Naive B cell (primary cell): ENCODE results near the gene MAEL. TPM values are rescaled to one million over a fixed set of nuclear protein-coding genes. Genes with fewer than 3 reads are reported as not detected.

ENCODE experiments used
- ATAC-seq, 2 donors: fragments of 150-1000 bp; cut with Tn5 transposase; 2 replicates each; pipeline ENCODE4 v1.10.0; 2021; ENCODE audit warnings: low read depth in 2 of 2, mild to moderate bottlenecking in 2 of 2, moderate library complexity in 2 of 2
- DNase-seq: peaks from one replicate; pipeline ENCODE4 v3.0.0; 2022
- H3K27ac Mint-ChIP-seq, 6 donors: one replicate each; pipeline ENCODE4 v1.8.0; 2020 to 2022; ENCODE audit warnings: mild to moderate bottlenecking in 6 of 6, mixed read lengths in 6 of 6, moderate library complexity in 5 of 6, inconsistent platforms in 2 of 6
- H3K27me3 Mint-ChIP-seq, 3 donors: one replicate each; pipeline ENCODE4 v1.8.0; 2021 to 2022; ENCODE audit warnings: mixed read lengths in 3 of 3, mild to moderate bottlenecking in 1 of 3
- H3K36me3 Mint-ChIP-seq, 2 donors: one replicate each; pipeline ENCODE4 v1.8.0; 2020 to 2022; ENCODE audit warnings: mixed read lengths in 2 of 2, inconsistent platforms in 1 of 2, mild to moderate bottlenecking in 1 of 2
- H3K4me1 Mint-ChIP-seq, 3 donors: one replicate each; pipeline ENCODE4 v1.8.0; 2020 to 2022; ENCODE audit warnings: mixed read lengths in 3 of 3, inconsistent platforms in 1 of 3, mild to moderate bottlenecking in 1 of 3, moderate library complexity in 1 of 3
- H3K4me3 Mint-ChIP-seq, 8 donors: one replicate each; pipeline ENCODE4 v1.8.0; 2020 to 2022; ENCODE audit warnings: mild to moderate bottlenecking in 8 of 8, mixed read lengths in 8 of 8, moderate library complexity in 8 of 8, inconsistent platforms in 2 of 8
- H3K9me3 Mint-ChIP-seq, 7 donors: one replicate each; pipeline ENCODE4 v1.8.0; 2020 to 2022; ENCODE audit warnings: mixed read lengths in 7 of 7, mild to moderate bottlenecking in 5 of 7, inconsistent platforms in 2 of 7, moderate library complexity in 1 of 7
- polyA plus RNA-seq, 6 donors: library from polyadenylated mRNA; unstranded; fragments of 300-500 nt; fragmentation: Illumina TruSeq; gene quantifications; one replicate each; pipeline ENCODE4 v1.2.3, GENCODE V29; 2021; ENCODE audit warnings: low read depth in 6 of 6

MAEL gene
- polyA plus RNA-seq, 6 donors from 2014 or later = not detected

DNA sequence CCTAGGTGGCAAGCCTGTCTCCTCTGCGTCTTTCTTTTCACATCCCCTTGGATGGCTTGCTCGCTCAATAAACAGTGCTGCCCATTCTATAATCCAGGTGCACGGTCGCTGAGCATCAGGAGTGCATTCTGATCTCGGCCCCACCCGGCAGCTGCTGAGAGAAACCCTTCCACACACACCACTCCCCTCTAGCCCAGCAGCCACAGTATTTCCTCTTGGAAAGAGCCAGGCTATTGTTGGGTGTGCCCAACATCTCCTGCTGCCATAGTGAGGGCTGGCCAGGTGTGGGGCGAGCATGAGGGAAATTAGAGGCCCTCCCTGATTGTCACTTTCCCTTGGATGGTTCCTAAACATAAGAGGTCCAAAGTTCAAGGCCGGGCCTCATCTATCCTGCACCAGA is 76.4 kb downstream of the MAEL start:
- Mint-ChIP-seq H3K4me1 (no peaks in the 10 kb centered on the region), H3K4me3 (no peak overlapping the region), H3K27me3 (peaks cover 3 to 18% (median 9%) of the 10 kb centered on the region in 3 donors), H3K27ac (no peak overlapping the region), H3K36me3 (no peaks in the 10 kb centered on the region), H3K9me3 (no peaks in the 10 kb centered on the region)
- DNase-seq = no peak
- no peak for ATAC-seq

- Mint-ChIP-seq H3K4me1 (peaks cover 0 to 9% (median 4%) of the 10 kb centered on the region in 3 donors), H3K36me3 (no peaks in the 10 kb centered on the region), H3K9me3 (no peaks in the 10 kb centered on the region), H3K27me3 (peaks cover 3 to 10% (median 9%) of the 10 kb centered on the region in 3 donors), H3K4me3 (peak overlapping the region in 3 of 8 donors; percentile 7 to 46 (median 27)), H3K27ac (no peak overlapping the region)
- DNase-seq (peak; percentile 76), ATAC-seq (peak; percentile 86 to 93)
Observed at GRCh38 chr1:167066333-167067122, 77.4 kb downstream of the MAEL start.

- Mint-ChIP-seq H3K4me1 (peaks cover 0 to 10% (median 4%) of the 10 kb centered on the region in 3 donors), H3K27ac (no peak overlapping the region), H3K4me3 (no peak overlapping the region), H3K36me3 (no peaks in the 10 kb centered on the region), H3K27me3 (peaks cover 3 to 10% (median 9%) of the 10 kb centered on the region in 3 donors), H3K9me3 (no peaks in the 10 kb centered on the region)
- ATAC-seq = no peak
- no peak for DNase-seq
Observed at GRCh38 chr1:167067904-167068303, 78.8 kb downstream of the MAEL start.

DNA sequence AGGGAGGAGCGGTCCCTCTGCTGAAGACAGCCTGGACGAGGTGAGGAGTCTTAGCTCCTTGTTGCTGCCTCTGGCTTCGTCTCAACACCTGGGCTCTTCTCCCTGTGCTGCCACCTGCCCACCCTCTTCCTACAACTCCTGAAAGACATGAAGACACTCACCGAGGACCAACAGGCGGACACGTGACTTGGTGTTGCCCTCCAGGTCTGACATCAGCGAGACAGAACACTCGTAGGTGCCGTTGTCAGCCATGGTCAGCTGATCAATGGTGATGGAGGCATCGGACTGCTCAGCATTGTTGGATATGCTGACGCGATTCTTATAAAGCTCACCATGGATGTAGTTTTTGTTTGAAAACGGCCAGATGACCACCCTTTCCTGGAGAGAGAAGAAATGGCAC is 79.7 kb downstream of the MAEL start:
- DNase-seq = no peak

DNA sequence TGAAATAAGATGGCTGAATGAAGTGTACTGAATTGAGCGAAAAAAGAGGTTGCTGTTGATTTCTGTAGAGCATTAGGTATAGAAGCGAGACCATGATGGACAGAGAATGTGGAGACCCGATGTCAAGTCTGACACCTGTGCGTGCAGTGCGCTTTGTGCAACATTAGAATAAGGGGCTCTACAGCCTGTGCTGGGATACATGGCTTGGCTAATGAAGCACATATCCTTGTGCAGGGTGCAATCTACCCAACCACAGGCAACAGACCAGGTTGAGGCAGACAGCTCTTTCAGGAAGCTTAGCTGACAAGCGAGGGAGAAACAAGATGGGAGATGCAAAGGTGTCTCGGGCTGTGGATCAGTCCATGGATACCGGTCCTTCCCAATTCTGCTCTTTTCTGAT is 82.2 kb downstream of the MAEL start:
- Mint-ChIP-seq H3K4me3 (no peak overlapping the region), H3K9me3 (no peaks in the 10 kb centered on the region), H3K27me3 (peaks cover 0 to 20% (median 16%) of the 10 kb centered on the region in 3 donors), H3K36me3 (no peaks in the 10 kb centered on the region), H3K27ac (peak overlapping the region in 1 of 6 donors; percentile 49), H3K4me1 (peaks cover 0 to 14% (median 12%) of the 10 kb centered on the region in 3 donors)
- DNase-seq (no peak), ATAC-seq (peak; percentile 30 to 51)

More for the DNA sequence above, 79.7 kb downstream of the MAEL start:
- Mint-ChIP-seq H3K4me1 (peaks cover 0 to 10% (median 4%) of the 10 kb centered on the region in 3 donors), H3K27me3 (peaks cover 3 to 10% (median 9%) of the 10 kb centered on the region in 3 donors), H3K9me3 (no peaks in the 10 kb centered on the region), H3K4me3 (no peak overlapping the region), H3K36me3 (no peaks in the 10 kb centered on the region), H3K27ac (peak overlapping the region in 1 of 6 donors; percentile 54)
- ATAC-seq = no peak

Other genes starting within 250 kb of the MAEL start
- gene POGK, start 149.8 kb upstream of the MAEL start, polyA plus RNA-seq = 10 to 100 TPM in 5 of 6 donors, 1 to 10 TPM in 1; 9.2 to 24.1 (median 16.1) TPM
- gene TADA1, start 113.0 kb upstream of the MAEL start, polyA plus RNA-seq = 10 to 100 TPM; 10.1 to 25.8 (median 14.3) TPM
- gene ILDR2, start 13.7 kb upstream of the MAEL start, polyA plus RNA-seq = under 1 TPM in 1 of 6 donors, not detected in 5; 0.33 TPM
- gene GPA33, start 101.1 kb downstream of the MAEL start, polyA plus RNA-seq = 10 to 100 TPM in 1 of 6 donors, 1 to 10 TPM in 5; 3.4 to 14.6 (median 5.7) TPM
- gene STYXL2, start 104.8 kb downstream of the MAEL start, polyA plus RNA-seq = not detected
- gene POU2F1, start 231.6 kb downstream of the MAEL start, polyA plus RNA-seq = 10 to 100 TPM; 12.2 to 23.6 (median 20.0) TPM